Mammary epithelial cell (primary cell): ENCODE results near the gene ST6GALNAC1.

Experiments used
- EZH2 ChIP-seq: IDR thresholded peaks from 2 replicates; pipeline ENCODE4 v1.6.1; 2012; ENCODE audit warnings: low read length, inconsistent platforms, borderline replicate concordance
- TF ChIP-seq, protein P1 (sequence below), 2 donors: IDR thresholded peaks in 1 of 2; conservative IDR thresholded peaks in 1 of 2; 2 replicates each; pipeline ENCODE4 v1.5.1; 2011 to 2012; ENCODE audit warnings: inconsistent platforms in 2 of 2, low read length in 2 of 2, mild to moderate bottlenecking in 2 of 2, control low read depth in 1 of 2, low read depth in 1 of 2; ENCODE audit not compliant: insufficient read depth in 1 of 2; ENCODE audit errors: extremely low read depth in 1 of 2

DNA sequence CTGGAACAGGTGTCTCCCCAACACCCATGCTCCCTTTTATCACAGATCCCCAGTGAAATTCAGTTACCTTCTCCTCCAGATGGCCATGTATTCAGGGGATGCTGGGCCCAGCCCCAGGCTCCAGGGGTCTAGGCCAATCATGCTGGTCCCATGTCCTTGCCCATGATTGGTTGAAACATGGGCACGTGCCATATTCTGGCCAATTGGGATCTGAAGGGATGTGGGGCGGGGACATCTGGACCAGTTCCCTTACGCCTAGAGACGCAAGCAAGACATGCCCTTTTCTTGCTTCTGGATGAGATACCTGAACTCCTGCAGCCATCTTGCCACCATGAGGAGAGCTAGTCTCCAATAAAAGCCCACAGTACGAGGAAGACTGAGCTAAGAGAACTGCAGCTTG lies 31.0 kb upstream of the ST6GALNAC1 start:
- TF ChIP-seq, protein P1, sequence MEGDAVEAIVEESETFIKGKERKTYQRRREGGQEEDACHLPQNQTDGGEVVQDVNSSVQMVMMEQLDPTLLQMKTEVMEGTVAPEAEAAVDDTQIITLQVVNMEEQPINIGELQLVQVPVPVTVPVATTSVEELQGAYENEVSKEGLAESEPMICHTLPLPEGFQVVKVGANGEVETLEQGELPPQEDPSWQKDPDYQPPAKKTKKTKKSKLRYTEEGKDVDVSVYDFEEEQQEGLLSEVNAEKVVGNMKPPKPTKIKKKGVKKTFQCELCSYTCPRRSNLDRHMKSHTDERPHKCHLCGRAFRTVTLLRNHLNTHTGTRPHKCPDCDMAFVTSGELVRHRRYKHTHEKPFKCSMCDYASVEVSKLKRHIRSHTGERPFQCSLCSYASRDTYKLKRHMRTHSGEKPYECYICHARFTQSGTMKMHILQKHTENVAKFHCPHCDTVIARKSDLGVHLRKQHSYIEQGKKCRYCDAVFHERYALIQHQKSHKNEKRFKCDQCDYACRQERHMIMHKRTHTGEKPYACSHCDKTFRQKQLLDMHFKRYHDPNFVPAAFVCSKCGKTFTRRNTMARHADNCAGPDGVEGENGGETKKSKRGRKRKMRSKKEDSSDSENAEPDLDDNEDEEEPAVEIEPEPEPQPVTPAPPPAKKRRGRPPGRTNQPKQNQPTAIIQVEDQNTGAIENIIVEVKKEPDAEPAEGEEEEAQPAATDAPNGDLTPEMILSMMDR (conservative IDR thresholded peaks at IDR 0.05 in 1 of 2, IDR thresholded peaks at IDR 0.05 in 1 of 2; ENCODE audit: extremely low read depth in 1 of 2, insufficient read depth in 1 of 2, low read depth in 1 of 2, low read length in 2 of 2), result no peak
- no peak for TF ChIP-seq EZH2
